GM12873 (cell line): ENCODE results near the gene CNTNAP2.

Experiments used
- TF ChIP-seq, protein P1 (sequence below): IDR thresholded peaks from 2 replicates; pipeline ENCODE4 v1.5.1; 2012; ENCODE audit warnings: low read depth, mild to moderate bottlenecking, moderate library complexity, low read length, control low read depth; ENCODE audit not compliant: insufficient read depth; ENCODE audit errors: missing control alignments

CNTNAP2 gene

GRCh38 chr7:148395352-148395811 is 2278.8 kb downstream of the CNTNAP2 start:
- TF ChIP-seq, protein P1, sequence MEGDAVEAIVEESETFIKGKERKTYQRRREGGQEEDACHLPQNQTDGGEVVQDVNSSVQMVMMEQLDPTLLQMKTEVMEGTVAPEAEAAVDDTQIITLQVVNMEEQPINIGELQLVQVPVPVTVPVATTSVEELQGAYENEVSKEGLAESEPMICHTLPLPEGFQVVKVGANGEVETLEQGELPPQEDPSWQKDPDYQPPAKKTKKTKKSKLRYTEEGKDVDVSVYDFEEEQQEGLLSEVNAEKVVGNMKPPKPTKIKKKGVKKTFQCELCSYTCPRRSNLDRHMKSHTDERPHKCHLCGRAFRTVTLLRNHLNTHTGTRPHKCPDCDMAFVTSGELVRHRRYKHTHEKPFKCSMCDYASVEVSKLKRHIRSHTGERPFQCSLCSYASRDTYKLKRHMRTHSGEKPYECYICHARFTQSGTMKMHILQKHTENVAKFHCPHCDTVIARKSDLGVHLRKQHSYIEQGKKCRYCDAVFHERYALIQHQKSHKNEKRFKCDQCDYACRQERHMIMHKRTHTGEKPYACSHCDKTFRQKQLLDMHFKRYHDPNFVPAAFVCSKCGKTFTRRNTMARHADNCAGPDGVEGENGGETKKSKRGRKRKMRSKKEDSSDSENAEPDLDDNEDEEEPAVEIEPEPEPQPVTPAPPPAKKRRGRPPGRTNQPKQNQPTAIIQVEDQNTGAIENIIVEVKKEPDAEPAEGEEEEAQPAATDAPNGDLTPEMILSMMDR, result no peak

- TF ChIP-seq, protein P1, result no peak
Measured at GRCh38 chr7:148395990-148396716, 2279.6 kb downstream of the CNTNAP2 start.

DNA sequence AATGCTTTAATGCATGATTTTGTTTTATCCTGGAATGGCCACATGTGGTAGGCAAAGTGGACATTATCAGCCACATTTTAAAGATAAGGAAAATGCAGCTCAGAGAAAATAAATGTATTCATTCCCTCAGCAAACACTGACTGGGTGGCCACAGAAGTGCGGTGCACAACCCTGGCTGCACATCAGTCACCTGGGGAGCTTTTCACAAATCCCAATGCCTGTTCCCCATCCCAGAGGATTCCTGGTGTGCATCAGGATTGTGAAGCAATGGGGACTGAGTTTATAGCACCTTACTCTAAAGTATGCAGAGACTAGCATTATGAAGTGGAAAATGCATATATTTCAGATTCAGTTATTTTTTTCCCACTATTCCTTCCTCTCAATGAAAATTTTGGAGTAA is 2280.5 kb downstream of the CNTNAP2 start:
- TF ChIP-seq, protein P1, result no peak

DNA sequence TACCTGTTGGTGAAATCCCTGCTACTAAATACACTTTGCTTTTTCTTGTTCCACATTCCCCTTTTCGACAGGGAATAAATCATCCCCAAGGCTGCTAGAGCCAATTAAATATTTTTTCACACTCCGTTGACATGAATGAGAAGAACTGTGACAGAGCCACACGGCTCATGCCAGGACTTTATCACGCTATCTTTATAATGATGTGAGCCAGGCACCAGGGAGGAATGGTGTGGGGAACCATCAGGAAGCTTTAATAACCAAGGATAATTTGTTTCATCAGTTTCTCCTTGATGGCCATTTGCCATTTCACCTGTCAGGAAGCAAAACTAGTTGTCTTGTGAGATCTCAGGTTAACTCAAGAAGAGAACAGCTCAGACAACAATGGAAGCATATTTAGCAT is 2280.9 kb downstream of the CNTNAP2 start:
- TF ChIP-seq, protein P1, result no peak

- TF ChIP-seq, protein P1, result no peak
Measured at GRCh38 chr7:148397985-148398384, 2281.4 kb downstream of the CNTNAP2 start.

GRCh38 chr7:148398844-148399365 is 2282.3 kb downstream of the CNTNAP2 start:
- TF ChIP-seq, protein P1, result no peak

GRCh38 chr7:148400101-148400500 is 2283.5 kb downstream of the CNTNAP2 start:
- TF ChIP-seq, protein P1, result no peak
